ENCODE data around the gene POLR3B.

The POLR3B gene

DNA sequence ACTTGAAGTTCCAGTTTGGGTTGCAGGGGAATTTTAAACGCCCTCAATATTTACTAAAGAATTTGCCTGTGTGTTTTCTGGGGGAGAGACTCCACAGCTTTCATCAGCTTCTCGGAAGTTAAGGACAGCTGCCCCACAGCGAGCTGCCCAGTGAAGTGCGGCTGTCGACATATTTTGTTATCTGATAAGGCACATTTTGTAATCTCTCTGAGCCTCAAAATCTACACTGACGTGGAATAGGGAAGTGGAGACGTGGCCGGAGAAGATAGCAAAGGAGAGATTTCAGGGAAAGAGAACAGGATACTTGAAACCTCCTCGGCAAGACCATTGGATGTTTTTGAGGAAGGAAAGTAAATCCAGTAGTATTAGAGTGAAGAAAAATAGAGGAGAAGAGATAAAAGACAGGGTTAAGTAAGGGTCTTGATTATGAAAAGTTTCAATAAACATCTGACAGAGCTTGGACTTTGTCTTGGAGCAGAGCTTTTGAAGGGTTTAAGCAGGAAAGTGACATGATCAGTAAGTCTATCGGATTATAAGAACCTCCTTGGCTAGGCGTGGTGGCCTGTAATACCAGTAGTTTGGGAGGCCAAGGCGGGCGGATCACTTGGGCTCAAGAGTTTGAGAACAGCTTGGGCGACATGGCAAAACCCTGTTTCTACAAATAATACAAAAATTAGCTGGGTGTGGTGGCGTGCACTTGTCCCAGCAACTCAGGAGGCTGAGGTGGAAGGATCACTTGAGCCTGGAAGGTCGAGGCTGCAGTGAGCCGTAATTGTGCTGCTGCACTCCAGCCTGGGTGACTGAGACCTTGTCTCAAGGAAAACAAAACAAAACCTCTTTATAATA, 1.1 kb downstream of the POLR3B start:
- TF ChIP-seq, protein P1, sequence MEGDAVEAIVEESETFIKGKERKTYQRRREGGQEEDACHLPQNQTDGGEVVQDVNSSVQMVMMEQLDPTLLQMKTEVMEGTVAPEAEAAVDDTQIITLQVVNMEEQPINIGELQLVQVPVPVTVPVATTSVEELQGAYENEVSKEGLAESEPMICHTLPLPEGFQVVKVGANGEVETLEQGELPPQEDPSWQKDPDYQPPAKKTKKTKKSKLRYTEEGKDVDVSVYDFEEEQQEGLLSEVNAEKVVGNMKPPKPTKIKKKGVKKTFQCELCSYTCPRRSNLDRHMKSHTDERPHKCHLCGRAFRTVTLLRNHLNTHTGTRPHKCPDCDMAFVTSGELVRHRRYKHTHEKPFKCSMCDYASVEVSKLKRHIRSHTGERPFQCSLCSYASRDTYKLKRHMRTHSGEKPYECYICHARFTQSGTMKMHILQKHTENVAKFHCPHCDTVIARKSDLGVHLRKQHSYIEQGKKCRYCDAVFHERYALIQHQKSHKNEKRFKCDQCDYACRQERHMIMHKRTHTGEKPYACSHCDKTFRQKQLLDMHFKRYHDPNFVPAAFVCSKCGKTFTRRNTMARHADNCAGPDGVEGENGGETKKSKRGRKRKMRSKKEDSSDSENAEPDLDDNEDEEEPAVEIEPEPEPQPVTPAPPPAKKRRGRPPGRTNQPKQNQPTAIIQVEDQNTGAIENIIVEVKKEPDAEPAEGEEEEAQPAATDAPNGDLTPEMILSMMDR (IDR thresholded peaks at IDR 0.05; ENCODE audit: borderline replicate concordance, control extremely low read depth, extremely low read depth, insufficient read depth, missing control alignments) = no peak
- DNase-seq (ENCODE audit: low spot score) = no peak
- in situ Hi-C loops (cut with MboI; ENCODE audit: low sequenced_read_pairs, unreplicated experiment) = no loop called here

DNA sequence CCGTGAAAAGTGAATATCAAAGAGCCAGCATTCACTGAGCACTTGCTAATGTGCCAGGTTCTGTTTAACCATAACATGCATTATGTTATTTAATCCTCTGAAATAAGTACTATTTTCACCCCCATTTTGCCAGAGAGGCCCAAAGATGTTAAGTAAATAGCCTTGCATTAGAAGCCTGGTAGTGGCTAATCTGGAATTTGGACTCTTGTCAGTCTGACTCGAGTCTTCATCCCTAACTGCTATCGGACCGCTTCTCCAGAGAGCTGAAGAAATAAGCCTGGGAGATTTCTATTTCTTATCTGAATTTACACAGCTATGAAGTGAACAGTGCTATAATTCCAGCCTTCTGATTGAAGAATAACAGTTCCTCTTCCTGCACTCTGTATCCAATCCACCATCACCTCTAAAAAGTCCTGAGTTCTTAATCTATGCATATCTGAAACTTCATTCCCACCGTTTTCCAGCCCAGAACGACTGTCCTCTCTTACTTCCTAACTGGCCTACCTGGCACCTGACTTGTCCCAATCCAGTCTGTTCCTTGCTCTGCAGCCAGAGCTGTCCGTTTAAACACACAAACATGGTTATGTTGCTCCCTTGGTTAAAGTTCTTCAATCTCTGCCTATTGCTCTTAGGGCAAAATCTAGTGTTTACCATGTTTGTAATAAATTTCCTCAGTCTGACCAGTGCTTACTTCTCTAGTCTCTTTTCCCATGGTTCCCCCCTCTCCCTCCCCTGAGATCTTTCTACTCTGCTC, 2.3 kb downstream of the POLR3B start:
- in situ Hi-C loops (cut with MboI; ENCODE audit: low sequenced_read_pairs, unreplicated experiment) = no loop called here

DNA sequence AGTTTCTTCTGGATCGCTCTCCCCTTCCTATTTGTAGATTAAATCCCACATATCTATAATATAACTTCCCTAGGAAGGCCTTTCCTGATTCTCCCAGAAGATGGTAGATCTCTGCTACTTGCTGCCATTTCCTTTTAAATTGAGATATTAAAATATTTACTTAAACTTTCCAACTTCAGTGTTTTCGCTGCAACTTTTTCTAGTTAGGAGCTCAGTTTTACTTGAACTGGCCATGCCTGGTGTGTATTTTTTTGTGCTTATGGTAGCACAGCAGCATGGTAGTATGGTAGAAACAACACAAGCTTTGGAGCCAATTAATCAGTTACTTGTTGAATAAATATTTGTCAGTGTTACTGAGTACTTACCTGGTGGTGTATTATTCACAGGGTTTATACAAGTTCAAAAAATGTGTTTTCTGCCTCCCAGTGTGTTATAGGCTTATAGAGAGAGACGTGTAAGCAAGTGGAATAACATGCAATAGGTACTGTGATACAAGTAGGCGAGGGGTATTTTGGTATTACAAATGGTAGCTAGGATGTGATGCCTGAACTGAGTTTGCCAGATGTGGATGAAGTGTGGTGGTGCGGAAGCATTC, 2.9 kb downstream of the POLR3B start:
- in situ Hi-C loops (cut with MboI; ENCODE audit: low sequenced_read_pairs, unreplicated experiment) = no loop called here
- TF ChIP-seq, protein P1 (IDR thresholded peaks at IDR 0.05; ENCODE audit: borderline replicate concordance, control extremely low read depth, extremely low read depth, insufficient read depth, missing control alignments) = no peak
- DNase-seq (ENCODE audit: low spot score) = no peak

More for the DNA sequence above, 2.3 kb downstream of the POLR3B start:
- TF ChIP-seq, protein P1 (IDR thresholded peaks at IDR 0.05; ENCODE audit: borderline replicate concordance, control extremely low read depth, extremely low read depth, insufficient read depth, missing control alignments) = no peak
- DNase-seq (ENCODE audit: low spot score) = no peak

DNA sequence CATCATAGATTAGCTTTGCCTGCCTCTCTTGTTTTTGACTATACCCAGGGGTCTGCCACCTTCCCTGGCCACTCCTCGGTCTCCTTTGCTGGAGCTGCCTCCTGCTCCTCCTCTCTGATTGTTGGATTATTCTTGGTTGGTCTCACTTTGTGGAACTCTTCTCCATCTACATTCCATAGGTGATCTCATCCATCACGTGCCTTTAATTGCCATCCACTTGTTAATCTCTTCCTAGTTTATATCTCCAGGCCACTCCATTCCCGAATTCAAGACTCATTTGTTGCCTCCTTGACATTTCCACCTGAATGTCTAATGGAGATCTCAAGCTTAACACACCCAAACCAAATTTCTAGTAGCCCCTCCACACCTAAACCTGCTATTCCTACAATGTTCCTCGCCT, 5.4 kb downstream of the POLR3B start:
- TF ChIP-seq, protein P1 (IDR thresholded peaks at IDR 0.05; ENCODE audit: borderline replicate concordance, control extremely low read depth, extremely low read depth, insufficient read depth, missing control alignments) = no peak
- in situ Hi-C loops (cut with MboI; ENCODE audit: low sequenced_read_pairs, unreplicated experiment) = no loop called here
- DNase-seq (ENCODE audit: low spot score) = no peak

DNA sequence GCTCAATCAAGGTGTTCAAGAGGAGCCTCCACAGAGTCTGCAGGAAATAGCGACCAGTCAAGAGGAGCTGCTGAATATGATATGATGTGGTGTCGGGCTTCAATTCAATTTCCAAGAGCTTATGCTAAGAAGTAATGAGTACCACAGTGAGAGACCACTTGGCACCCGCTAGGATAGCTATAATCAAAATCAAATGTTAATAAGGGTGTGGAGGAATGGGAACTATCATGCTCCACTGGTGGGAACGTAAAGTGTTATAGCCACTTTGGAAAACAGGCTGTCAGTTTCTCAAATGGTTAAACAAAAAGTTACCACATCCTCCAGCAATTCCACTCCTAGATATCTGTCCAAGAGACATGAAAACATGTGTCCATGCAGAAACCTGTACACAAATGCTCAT, 6.7 kb downstream of the POLR3B start:
- in situ Hi-C loops (cut with MboI; ENCODE audit: low sequenced_read_pairs, unreplicated experiment) = no loop called here
- no peak for DNase-seq (ENCODE audit: low spot score)
- TF ChIP-seq, protein P1 (IDR thresholded peaks at IDR 0.05; ENCODE audit: borderline replicate concordance, control extremely low read depth, extremely low read depth, insufficient read depth, missing control alignments) = no peak

DNA sequence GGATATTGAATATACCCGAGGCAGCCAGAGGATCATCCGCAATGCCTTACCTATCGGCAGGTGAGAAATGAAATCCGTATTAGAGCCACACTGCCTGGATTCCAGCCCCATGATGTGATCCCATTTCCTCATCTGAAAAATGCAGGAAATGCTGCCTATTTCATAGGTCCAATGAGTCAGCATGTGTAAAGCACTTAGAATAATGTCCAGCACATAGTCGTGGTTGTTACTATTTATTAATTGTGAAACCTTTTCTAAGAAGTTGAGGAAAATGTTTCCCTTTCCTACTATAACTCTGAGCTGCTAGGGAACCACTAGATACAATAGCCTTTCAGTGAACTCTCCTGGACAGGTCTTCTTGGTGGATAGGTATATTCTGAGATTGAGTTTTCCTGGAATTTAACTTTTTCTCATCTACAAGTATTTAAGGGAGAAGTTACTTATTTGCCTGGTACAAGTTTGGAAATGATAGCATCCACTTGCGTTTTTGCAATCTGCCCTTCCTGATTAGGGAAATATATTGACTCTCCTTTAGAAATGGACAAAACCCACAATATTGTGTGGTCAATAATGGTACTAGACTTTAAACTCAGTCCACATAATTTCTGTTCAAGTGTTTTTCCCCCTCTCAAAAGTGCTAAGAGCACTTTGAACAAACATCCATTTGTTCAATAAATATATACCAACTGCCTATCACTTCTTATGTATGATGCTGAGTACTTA, 12.2 kb downstream of the POLR3B start:
- no peak for DNase-seq (ENCODE audit: low spot score)
- in situ Hi-C loops (cut with MboI; ENCODE audit: low sequenced_read_pairs, unreplicated experiment) = no loop called here
- TF ChIP-seq, protein P1 (IDR thresholded peaks at IDR 0.05; ENCODE audit: borderline replicate concordance, control extremely low read depth, extremely low read depth, insufficient read depth, missing control alignments) = no peak
